HG03342 (cell line): ENCODE results near the gene ZBTB8OS.
"Not testable (repeated sequence)": the region's sequence is repeated elsewhere in the genome, so short reads cannot be mapped to it uniquely, and the experiment has no call there.

Experiments
- ATAC-seq: cut with Tn5 transposase; IDR thresholded peaks from one replicate; pipeline ENCODE4 v1.9.1; 2021; ENCODE audit warnings: mild to moderate bottlenecking, moderate library complexity; ENCODE audit not compliant: unreplicated experiment

The ZBTB8OS gene

DNA sequence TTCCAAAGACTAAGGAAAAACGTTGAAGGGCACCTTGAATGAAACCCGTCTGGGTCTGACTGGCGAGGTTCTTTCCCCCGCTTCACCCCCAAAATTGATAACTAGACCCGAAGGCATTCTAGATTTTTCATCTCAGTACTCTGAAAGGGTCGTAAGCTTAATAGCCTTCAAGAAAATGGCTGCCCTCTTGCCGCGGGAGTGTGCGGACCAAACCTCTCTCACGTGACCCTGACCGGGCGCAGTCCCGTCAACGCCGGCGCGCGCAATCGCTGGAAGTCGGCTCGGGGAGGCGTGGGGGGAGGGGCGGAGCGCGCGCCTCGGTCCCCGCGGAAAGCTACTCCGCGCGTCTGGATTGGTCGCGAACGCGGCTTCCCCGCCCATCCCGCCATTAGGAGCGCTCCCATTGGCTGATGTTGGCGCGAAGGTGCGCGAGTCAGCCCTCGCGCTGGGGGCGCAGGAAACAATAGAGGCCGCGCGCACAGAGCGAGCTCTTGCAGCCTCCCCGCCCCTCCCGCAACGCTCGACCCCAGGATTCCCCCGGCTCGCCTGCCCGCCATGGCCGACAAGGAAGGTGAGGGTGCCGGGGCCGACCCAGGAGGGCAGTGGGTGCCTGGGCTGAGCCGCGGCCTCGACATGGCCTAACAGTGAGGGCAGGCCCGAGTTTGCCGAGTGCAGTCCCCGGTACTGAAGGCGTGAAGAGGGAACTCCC is 556 bp upstream of the ZBTB8OS start, which contains the start of gene RBBP4:
Gene RBBP4 (plus strand): TSS at position 457 of the 709 bp plus-strand sequence. CDS start 99 bp downstream, at position 556.
- ATAC-seq, result peak; percentile 73

DNA sequence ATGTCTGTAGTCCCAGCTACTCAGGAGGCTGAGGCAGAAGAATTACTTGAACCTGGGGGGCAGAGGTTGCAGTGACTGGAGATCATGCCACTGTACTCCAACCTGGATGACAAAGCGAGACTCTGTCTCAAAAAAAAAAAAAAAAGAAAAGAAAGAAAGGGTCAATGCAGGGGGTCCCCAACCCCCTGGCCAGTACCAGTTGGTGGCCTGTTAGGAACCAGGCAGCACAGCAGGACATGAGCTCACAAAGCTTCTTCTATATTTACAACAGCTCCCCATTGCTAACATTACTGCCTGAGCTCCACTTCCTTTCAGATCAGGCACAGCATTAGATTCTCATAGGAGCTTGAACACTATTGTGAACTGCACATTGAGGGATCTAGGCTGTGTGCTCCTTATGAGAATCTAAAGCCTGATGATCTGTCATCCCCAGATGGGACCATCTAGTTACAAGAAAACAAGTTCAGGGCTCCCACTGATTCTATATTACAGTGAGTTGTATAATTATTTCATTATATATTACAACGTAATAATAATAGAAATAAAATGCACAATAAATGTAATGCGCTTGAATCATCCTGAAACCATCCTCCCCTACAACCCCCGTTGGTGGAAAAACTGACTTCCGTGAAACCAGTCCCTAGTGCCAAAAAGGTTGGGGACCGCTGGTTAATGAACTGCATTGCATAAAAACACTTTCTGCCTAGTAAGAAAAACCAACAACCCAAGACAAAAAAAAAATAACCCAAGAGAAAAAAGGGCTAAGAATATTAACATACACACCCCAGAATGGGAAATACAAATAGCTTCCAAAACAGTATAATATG is 2.8 kb downstream of the ZBTB8OS start:
- ATAC-seq, result no peak

DNA sequence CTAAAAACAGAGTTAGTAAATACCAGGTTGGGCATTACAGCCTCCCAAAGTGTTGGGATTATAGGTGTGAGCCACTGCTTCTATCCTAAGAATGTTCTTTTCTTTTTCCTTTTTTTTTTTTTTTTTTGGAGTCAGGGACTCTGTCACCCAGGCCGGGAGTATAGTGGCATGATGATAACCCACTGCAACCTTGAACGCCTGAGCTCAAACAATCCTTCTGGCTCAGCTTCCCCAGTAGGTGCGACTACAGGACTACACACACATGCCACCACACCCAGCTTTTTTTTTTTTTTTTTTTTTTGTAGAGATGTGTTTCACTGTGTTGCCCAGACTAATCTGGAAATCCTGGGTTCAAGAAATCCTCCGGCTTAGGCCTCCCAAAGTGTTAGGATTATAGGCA is 5.9 kb downstream of the ZBTB8OS start:
- ATAC-seq, result no peak

DNA sequence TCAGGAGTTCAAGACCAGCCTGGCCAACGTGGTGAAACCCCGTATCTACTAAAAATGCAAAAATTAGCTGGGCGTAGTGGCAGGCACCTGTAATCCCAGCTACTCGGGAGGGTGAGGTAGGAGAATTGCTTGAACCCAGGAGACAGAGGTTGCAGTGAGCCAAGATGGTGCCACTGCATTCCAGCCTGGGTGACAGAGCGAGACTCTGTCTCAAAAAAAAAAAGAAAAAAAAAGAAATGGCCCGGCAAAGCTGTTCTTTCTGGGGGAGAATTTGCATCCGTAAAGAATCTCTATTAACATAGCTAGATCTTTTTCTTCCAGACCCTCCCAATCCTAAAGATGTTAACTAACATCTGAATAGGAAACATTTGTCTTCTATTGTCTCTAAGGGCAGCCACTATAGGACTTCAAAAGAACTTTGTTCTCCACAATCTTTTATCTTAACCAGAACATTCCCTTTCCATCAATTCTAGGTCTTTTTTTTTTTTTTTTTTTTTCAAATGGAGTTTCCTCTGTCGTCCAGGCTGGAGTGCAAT is 8.0 kb downstream of the ZBTB8OS start:
- not testable (repeated sequence) for ATAC-seq

DNA sequence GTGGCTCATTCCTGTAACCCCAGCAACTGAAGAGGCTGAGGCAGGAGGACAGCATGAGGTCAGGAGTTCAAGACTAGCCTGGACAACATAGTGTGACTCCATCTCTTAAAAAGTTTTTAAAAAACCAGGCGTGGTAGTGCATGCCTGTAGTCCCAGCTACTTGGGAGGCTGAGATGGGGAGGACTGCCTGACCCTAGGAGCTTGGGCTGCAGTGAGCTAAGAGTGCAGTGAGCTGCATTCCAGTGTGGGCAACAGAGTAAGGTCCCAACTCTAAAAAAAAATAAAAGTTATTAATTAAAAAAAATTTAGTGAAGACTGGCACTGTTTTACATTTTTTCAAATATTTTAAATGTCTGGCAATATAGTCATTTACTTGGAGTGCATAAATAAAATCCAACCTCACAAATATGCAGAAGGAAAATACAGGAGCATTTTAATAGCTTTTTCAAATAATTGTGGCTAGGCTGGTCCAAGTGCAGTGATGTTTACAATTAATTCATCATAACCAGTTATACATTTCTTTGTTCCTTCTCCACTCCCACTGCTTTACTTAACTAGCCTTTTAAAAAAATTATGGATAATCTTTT is 10.8 kb downstream of the ZBTB8OS start:
- ATAC-seq, result no peak

DNA sequence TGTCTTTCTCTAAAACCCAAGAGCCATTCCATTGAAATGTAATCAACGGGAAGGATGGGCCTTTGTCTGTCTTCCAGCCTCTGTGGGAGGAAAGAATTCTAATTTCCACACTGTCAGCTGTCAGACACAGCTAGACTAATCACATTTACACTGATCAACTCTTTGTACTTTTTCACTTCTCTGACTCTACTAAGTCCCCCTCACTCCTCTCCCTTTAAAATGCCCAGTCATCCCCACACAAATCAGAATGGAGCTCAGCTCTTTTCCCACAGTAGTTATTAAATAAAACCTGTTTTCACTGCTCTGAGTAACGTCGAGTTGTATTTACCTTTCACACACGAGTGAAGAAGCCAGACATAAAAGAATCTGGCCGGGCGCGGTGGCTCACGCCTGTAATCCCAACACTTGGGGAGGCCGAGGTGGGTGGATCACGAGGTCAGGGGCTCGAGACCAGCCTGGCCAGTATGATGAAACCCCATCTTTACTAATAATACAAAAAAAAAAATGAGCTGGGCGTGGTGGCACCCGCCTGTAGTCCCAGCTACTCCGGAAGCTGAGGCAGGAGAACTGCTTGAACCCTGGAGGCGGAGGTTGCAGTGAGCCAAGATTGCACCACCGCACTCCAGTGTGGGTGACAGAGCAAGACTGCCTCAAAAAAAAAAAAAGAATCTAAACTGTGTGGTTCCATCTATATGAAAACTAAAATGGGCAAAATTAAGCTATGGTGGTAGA is 13.3 kb downstream of the ZBTB8OS start:
- ATAC-seq, result no peak

DNA sequence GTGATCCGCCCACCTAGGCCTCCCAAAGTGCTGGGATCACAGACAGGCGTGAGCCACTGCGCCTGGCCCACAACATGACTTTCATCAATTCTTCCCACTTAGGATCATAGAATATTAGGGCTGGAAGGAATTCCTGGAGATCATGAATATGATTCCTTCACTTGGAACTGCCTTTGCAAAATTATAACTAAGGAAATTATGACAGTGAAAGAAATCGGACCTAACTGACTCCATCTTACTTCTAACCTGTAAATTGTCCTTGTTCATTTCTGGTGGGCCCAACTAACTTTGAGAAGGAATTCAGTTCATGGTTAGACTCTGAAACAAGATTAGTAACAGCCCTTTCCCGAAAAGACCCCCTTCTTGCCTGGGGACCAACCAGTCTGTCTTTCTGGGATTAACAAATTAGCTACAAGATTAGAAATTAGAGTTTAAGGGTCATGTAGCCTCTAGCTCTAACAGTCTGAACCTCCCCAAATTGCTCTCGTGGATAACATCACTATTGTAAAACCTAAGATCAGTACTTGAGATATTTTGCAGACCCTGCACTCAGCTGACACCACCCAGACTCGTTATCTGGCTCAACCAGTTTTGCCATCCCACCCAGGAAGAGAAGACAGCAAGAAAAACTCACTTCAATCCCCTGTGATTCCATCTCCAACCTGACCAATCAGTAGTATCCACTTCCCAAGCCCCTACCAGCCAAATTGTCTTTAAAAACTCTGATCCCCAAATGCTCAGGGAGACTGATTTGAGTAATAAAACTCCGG is 14.7 kb downstream of the ZBTB8OS start:
- ATAC-seq, result no peak

- ATAC-seq, result no peak
These were observed 17.5 kb downstream of the ZBTB8OS start for GRCh38 chr1:32632829-32633228.

GRCh38 chr1:32630173-32630572 is 20.2 kb downstream of the ZBTB8OS start:
- ATAC-seq, result not testable (repeated sequence)

DNA sequence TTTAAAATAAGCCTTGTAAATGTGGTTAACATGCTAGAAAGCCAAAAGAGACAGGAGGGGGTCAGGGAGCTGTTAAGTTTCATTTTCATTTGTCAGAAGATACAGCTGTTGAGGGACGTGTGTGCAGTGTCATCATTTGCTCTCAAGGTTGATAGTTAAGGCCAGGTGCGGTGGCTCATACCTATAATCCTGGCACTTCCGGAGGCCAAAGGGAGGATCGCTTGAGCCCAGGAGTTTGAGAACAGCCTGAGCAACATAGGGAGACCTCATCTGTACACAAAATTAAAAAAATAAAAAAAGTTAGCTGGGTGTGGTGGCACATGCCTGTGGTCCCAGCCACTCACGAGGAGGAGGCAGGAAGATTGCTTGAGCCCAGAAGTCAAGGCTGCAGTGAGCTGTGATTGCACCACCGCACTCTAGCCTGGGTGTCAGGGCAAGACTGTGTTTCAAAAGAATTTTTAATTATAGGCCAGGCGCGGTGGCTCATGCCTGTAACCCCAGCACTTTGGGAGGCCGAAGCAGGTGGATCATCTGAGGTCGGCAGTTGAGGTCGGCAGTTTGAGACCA is 22.7 kb downstream of the ZBTB8OS start:
- ATAC-seq, result peak; percentile 62

- no peak for ATAC-seq
These were observed 24.2 kb downstream of the ZBTB8OS start for GRCh38 chr1:32626176-32626575.

DNA sequence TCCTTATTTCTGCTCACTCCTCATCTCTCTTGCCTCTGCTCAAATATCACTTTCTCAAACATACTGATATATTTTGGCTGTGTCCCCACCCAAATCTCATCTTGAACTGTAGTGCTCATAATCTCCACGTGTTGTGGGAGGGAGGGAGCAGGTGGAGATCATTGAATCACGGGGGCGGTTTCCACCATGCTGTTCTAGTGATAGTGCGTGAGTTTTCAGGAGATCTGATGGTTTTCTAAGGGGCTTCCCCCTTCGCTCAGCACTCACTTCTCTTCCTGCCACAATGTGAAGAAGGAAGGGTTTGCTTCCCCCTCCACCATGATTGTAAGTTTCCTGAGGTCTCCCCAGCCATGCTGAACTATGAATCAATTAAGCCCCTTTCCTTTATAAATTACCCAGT is 26.6 kb downstream of the ZBTB8OS start:
- ATAC-seq, result no peak

GRCh38 chr1:32622806-32623681 is 27.3 kb downstream of the ZBTB8OS start:
- ATAC-seq, result no peak

DNA sequence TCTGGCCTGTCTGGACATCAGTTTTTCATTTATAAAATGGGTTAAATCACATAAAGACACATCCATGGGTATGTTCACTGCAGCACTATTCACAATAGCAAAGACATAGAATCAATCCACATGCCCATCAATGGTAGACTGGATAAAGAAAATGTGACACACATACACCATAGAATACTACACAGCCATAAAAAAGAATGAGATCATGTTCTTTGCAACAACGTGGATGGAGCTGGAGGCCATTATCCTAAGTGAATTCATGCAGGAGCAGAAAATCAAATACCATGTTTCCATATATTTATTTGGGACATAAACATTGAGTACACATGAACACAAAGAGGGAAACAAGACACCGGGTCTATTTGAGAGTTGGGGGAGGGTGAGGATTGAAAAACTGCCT is 28.1 kb downstream of the ZBTB8OS start:
- no peak for ATAC-seq

- ATAC-seq, result peak; percentile 70
These were observed 30.5 kb downstream of the ZBTB8OS start for GRCh38 chr1:32619701-32620485.

- no peak for ATAC-seq
These were observed 31.6 kb downstream of the ZBTB8OS start for GRCh38 chr1:32618673-32619221.

DNA sequence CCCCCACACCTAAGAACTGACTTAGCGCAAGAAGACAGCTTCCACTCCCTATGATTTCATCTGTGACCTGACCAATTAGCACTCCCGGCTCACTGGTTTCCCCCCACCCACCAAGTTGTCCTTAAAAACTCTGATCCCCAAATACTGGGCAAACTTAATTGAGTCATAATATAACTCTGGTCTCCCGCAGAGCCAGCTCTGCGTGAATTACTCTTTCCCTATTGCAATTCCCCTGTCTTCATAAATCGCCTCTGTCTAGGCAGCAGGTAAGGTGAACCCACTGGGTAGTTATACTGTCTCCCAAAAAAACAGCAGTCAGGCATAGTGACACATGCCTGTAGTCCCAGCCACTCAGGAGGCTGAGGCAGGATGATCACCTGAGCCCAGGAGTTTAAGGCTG is 36.9 kb downstream of the ZBTB8OS start:
- ATAC-seq, result no peak
